ENCODE measurements around the gene ZNF214.

The ZNF214 gene

GRCh38 chr11:7046474-7047175, 26.5 kb upstream of the ZNF214 start:
- no peak overlapping the region for H3K4me3 ChIP-seq (replicated peaks; ENCODE audit: low read depth, low read length)
- DNase-seq (ENCODE audit: low read depth) = peak; percentile 63
- TF ChIP-seq CTCF (IDR thresholded peaks at IDR 0.05; ENCODE audit: low read length, missing control alignments) = no peak

GRCh38 chr11:7034019-7034418, 13.9 kb upstream of the ZNF214 start:
- no peak for TF ChIP-seq CTCF (IDR thresholded peaks at IDR 0.05; ENCODE audit: low read length, missing control alignments)
- no peak for DNase-seq (ENCODE audit: low read depth)
- H3K4me3 ChIP-seq (replicated peaks; ENCODE audit: low read depth, low read length) = no peak overlapping the region

GRCh38 chr11:7032692-7033091, 12.5 kb upstream of the ZNF214 start:
- no peak overlapping the region for H3K4me3 ChIP-seq (replicated peaks; ENCODE audit: low read depth, low read length)
- no peak for DNase-seq (ENCODE audit: low read depth)
- no peak for TF ChIP-seq CTCF (IDR thresholded peaks at IDR 0.05; ENCODE audit: low read length, missing control alignments)

GRCh38 chr11:7031471-7031871, 11.3 kb upstream of the ZNF214 start:
- no peak for TF ChIP-seq CTCF (IDR thresholded peaks at IDR 0.05; ENCODE audit: low read length, missing control alignments)
- DNase-seq (ENCODE audit: low read depth) = no peak

GRCh38 chr11:7030836-7031235, 10.7 kb upstream of the ZNF214 start:
- DNase-seq (ENCODE audit: low read depth) = no peak
- no peak for TF ChIP-seq CTCF (IDR thresholded peaks at IDR 0.05; ENCODE audit: low read length, missing control alignments)
- H3K4me3 ChIP-seq (replicated peaks; ENCODE audit: low read depth, low read length) = no peak overlapping the region

More at GRCh38 chr11:7031471-7031871, 11.3 kb upstream of the ZNF214 start:
- H3K4me3 ChIP-seq (replicated peaks; ENCODE audit: low read depth, low read length) = no peak overlapping the region

GRCh38 chr11:7028141-7028540, 8.0 kb upstream of the ZNF214 start:
- no peak for TF ChIP-seq CTCF (IDR thresholded peaks at IDR 0.05; ENCODE audit: low read length, missing control alignments)
- DNase-seq (ENCODE audit: low read depth) = no peak
- H3K4me3 ChIP-seq (replicated peaks; ENCODE audit: low read depth, low read length) = no peak overlapping the region

- no peak for DNase-seq (ENCODE audit: low read depth)
- TF ChIP-seq CTCF (IDR thresholded peaks at IDR 0.05; ENCODE audit: low read length, missing control alignments) = no peak
- H3K4me3 ChIP-seq (replicated peaks; ENCODE audit: low read depth, low read length) = no peak overlapping the region
Observed at GRCh38 chr11:7021318-7021717, 1.2 kb upstream of the ZNF214 start.

Measured in fibroblast of pulmonary artery (primary cell).